ENCODE measurements around the gene CFAP298.

DNA sequence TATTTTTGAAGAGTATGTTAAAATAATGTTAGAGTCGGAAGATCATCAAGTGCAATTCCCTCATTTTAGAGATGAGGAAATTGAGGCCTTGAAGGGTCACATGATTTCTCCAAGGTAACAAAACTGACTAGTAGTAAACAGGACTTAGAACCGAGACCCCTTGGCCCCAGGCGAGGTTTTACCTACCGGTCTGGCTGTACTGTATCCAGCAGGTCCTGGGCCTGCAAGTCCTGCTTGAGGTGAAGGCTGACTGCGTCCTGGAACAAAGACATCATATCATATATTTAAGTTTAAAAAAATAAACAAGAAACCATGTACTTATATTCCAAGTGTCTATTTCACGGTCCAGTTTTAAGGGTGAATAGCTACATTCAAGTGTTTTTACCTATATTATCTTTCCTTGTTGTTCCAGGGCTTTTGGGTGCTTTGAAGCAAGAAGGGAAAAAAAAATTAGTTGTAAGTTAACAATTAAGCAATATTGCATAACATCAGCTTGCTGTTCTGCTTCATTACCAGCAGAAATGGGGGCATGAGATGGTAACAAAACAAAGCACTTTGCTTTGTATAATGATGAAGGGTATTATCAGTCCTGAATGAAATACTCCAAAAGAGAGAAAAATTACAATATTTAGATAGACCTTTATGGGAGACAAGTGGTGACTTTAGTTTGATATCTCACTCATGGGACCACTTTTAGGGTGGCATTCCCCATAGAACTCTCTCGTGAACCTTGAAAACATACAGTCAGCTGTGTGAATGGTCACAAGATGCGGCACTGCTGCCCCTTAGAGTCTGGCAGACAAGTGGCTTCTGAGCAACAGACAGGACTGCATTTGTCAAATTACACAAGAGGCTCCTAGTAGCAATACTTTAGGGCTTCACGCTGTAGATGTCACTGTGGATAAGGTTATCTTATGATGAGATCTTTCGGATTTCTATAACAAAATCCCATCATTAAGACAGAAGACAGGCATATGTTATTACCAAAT, 29.8 kb upstream of the CFAP298 start:
- no peak for TF ChIP-seq POLR2A (IDR thresholded peaks at IDR 0.05)
- TF ChIP-seq, protein P1, sequence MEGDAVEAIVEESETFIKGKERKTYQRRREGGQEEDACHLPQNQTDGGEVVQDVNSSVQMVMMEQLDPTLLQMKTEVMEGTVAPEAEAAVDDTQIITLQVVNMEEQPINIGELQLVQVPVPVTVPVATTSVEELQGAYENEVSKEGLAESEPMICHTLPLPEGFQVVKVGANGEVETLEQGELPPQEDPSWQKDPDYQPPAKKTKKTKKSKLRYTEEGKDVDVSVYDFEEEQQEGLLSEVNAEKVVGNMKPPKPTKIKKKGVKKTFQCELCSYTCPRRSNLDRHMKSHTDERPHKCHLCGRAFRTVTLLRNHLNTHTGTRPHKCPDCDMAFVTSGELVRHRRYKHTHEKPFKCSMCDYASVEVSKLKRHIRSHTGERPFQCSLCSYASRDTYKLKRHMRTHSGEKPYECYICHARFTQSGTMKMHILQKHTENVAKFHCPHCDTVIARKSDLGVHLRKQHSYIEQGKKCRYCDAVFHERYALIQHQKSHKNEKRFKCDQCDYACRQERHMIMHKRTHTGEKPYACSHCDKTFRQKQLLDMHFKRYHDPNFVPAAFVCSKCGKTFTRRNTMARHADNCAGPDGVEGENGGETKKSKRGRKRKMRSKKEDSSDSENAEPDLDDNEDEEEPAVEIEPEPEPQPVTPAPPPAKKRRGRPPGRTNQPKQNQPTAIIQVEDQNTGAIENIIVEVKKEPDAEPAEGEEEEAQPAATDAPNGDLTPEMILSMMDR (IDR thresholded peaks at IDR 0.05): no peak
